ENCODE measurements around the gene EPAS1.

- no peak for TF ChIP-seq POLR2A (IDR thresholded peaks at IDR 0.05)
- TF ChIP-seq CTCF (IDR thresholded peaks at IDR 0.05): no peak
These were observed 879 bp upstream of the EPAS1 start for GRCh38 chr2:46296216-46296839.
